C4-2B (cell line): ENCODE data around the gene ALDH1L2.

Source experiments
- CTCF ChIP-seq: fragments of 450-650 bp; conservative IDR thresholded peaks from 2 replicates; pipeline ENCODE4 v1.5.1; 2017; ENCODE audit warnings: mild to moderate bottlenecking
- ZFX ChIP-seq: fragments of 450-650 bp; IDR thresholded peaks from 2 replicates; pipeline ENCODE4 v1.6.1; 2017

- TF ChIP-seq CTCF (no peak), ZFX (no peak)
These were observed 84.9 kb downstream of the ALDH1L2 start for GRCh38 chr12:104999347-104999685.
